Activated CD8-positive, alpha-beta T cell treated with anti-CD3 and anti-CD28 coated beads, Interleukin-2, amount 10 ng/mL, durations not matched to agents 7 days and 5 days (primary cell): ENCODE results near the gene KSR1. TPM values are rescaled to one million over a fixed set of nuclear protein-coding genes. Genes with fewer than 3 reads are reported as not detected.
"Not testable (repeated sequence)": the region's sequence is repeated elsewhere in the genome, so short reads cannot be mapped to it uniquely, and the experiment has no call there.

Experiments used
- ATAC-seq: fragments of 150-1000 bp; cut with Tn5 transposase; one replicate; pipeline ENCODE4 v1.10.0; 2021; ENCODE audit warnings: moderate library complexity
- CTCF ChIA-PET: fragments of 350-600 bp; sonication (Branson Sonifier 250); formaldehyde crosslinking; loops from one replicate; lab custom pipeline; 2021; ENCODE audit warnings: antibody characterized with exemption; lab: Charles Lee
- POLR2A ChIA-PET: fragments of 350-600 bp; sonication (Branson Sonifier 250); formaldehyde crosslinking; loops from one replicate; lab custom pipeline; 2021; ENCODE audit warnings: antibody characterized with exemption; lab: Charles Lee
- DNase-seq: peaks from one replicate; pipeline ENCODE4 v3.0.0-alpha.2; 2020
- H3K27ac Mint-ChIP-seq: one replicate; pipeline ENCODE4 v1.8.0; 2021; ENCODE audit warnings: mild to moderate bottlenecking, mixed read lengths
- H3K27me3 Mint-ChIP-seq: one replicate; pipeline ENCODE4 v1.8.0; 2021; ENCODE audit warnings: low read depth, mixed read lengths
- H3K36me3 Mint-ChIP-seq: one replicate; pipeline ENCODE4 v1.8.0; 2021; ENCODE audit warnings: low read depth, mixed read lengths
- H3K4me1 Mint-ChIP-seq: one replicate; pipeline ENCODE4 v1.8.0; 2021; ENCODE audit warnings: low read depth, mixed read lengths
- H3K4me3 Mint-ChIP-seq: one replicate; pipeline ENCODE4 v1.8.0; 2021; ENCODE audit warnings: mild to moderate bottlenecking, mixed read lengths
- H3K9me3 Mint-ChIP-seq: one replicate; pipeline ENCODE4 v1.8.0; 2022; ENCODE audit warnings: mixed read lengths; ENCODE audit not compliant: insufficient read depth
- total RNA-seq, 2 experiments: library from RNA; stranded (reverse); gene quantifications; one replicate each; pipeline ENCODE4 v1.2.3, GENCODE V29; 2021

KSR1 gene
- total RNA-seq, 2 experiments from 2014 or later, result 45.3 to 45.8 TPM

DNA sequence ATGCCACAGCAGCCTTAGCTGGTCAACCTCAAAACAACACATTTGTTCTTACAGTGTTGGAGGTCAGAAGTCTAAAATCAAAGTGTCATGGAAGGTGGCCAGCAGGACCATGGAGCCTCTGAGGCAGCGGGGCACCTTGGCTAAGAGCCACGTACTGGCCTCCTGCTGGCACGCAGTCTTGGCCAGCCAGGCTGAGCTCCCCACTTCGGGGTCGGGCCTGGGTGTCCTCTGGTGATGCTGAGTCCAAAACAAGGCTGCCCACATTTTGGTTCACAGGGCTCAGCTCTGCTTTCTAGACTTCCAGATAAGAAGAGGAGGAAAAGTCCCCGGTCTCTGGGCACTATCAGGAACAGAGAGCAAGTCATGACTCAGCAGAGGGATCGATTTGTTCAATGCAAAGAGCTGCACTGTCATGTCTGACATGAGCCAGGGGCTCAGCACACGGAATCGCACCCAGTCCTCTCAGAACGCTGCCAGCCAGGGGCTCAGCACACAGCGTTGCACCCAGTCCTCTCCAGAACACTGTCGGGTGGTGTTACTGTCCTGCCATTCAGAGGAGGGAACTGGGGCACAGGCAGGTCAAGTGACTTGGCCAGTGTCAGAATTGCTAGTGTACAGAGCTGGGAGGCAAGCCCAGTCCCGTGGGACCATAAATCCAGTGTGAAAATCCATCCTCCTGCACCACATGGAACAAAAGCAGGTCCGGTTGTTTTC is 177.2 kb downstream of the KSR1 start:
- Mint-ChIP-seq H3K4me1 (peaks cover 61% of the 10 kb centered on the region), H3K9me3 (no peaks in the 10 kb centered on the region), H3K36me3 (peaks cover 41% of the 10 kb centered on the region), H3K4me3 (peak overlapping the region; percentile 92), H3K27ac (peak overlapping the region; percentile 57), H3K27me3 (no peaks in the 10 kb centered on the region)
- ATAC-seq (no peak), DNase-seq (no peak)
- CTCF ChIA-PET, result interaction anchor here (0.5 to 3.7 kb wide), 8 partner anchors 13 to 314 kb away, joined by 3 to 16 read pairs (median 4); no protein-coding TSS in a partner anchor
- POLR2A ChIA-PET, result interaction anchor here (0.8 to 1.4 kb wide), 4 partner anchors 11 to 174 kb away, joined by 3 to 4 read pairs (median 3); no protein-coding TSS in a partner anchor

GRCh38 chr17:27634026-27634335 is 177.7 kb downstream of the KSR1 start:
- peaks cover 56% of the 10 kb centered on the region for H3K4me1 Mint-ChIP-seq
- H3K36me3 Mint-ChIP-seq, result peaks cover 40% of the 10 kb centered on the region
- H3K27ac Mint-ChIP-seq, result no peak overlapping the region
- no peak for DNase-seq
- CTCF ChIA-PET, result interaction anchor here (1.0 to 3.7 kb wide), 3 partner anchors 17 to 32 kb away, joined by 3 to 16 read pairs (median 3); no protein-coding TSS in a partner anchor
- POLR2A ChIA-PET, result interaction anchor here (0.8 kb wide), 1 partner anchor 11 kb away, joined by 3 read pairs; no protein-coding TSS in a partner anchor
- H3K9me3 Mint-ChIP-seq, result no peaks in the 10 kb centered on the region
- ATAC-seq, result no peak
- no peaks in the 10 kb centered on the region for H3K27me3 Mint-ChIP-seq
- no peak overlapping the region for H3K4me3 Mint-ChIP-seq

- no peak for DNase-seq
- POLR2A ChIA-PET, result no interaction called here
- peak overlapping the region; percentile 27 for H3K27ac Mint-ChIP-seq
- H3K27me3 Mint-ChIP-seq, result no peaks in the 10 kb centered on the region
- peaks cover 36% of the 10 kb centered on the region for H3K36me3 Mint-ChIP-seq
- no peaks in the 10 kb centered on the region for H3K9me3 Mint-ChIP-seq
- CTCF ChIA-PET, result interaction anchor here (3.7 kb wide), 1 partner anchor 16 kb away, joined by 16 read pairs; no protein-coding TSS in a partner anchor
- peaks cover 50% of the 10 kb centered on the region for H3K4me1 Mint-ChIP-seq
- no peak overlapping the region for H3K4me3 Mint-ChIP-seq
- no peak for ATAC-seq
Measured at GRCh38 chr17:27634776-27635175, 178.5 kb downstream of the KSR1 start.

- POLR2A ChIA-PET, result no interaction called here
- no peak for DNase-seq
- H3K4me1 Mint-ChIP-seq, result peaks cover 44% of the 10 kb centered on the region
- H3K27me3 Mint-ChIP-seq, result no peaks in the 10 kb centered on the region
- no peaks in the 10 kb centered on the region for H3K9me3 Mint-ChIP-seq
- H3K36me3 Mint-ChIP-seq, result peaks cover 38% of the 10 kb centered on the region
- H3K4me3 Mint-ChIP-seq, result no peak overlapping the region
- CTCF ChIA-PET, result interaction anchor here (3.7 kb wide), 1 partner anchor 16 kb away, joined by 16 read pairs; no protein-coding TSS in a partner anchor
- H3K27ac Mint-ChIP-seq, result no peak overlapping the region
- ATAC-seq, result no peak
Measured at GRCh38 chr17:27635275-27635823, 179.1 kb downstream of the KSR1 start.

DNA sequence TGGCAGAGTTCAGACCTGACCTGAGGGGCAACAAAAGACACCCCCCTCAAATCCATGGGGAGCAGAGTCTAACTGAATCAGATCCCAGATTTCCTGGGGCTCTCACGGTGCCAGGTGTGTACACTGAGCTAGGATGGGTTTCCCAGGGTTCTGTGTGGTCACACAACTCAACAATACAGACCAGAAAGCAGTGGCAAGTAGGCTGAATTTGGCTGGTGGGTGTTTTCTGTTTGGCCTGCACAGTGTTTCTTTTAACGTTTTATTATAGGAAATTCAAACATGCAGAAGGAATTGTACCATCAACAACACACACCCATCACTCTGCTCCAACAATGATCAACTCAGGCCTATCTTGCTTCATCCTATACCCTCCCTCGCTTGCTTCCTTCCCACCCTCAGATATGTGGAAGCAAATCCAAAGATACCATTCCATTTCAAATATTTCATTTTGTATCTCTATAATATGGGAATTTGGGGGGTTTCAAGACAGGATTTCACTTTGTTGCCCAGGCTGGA is 179.8 kb downstream of the KSR1 start:
- H3K27ac Mint-ChIP-seq, H3K27me3 Mint-ChIP-seq, POLR2A ChIA-PET, H3K4me3 Mint-ChIP-seq, DNase-seq, ATAC-seq, H3K9me3 Mint-ChIP-seq, CTCF ChIA-PET: not testable (repeated sequence)
- H3K4me1 Mint-ChIP-seq, result peaks cover 38% of the 10 kb centered on the region
- H3K36me3 Mint-ChIP-seq, result peaks cover 40% of the 10 kb centered on the region

GRCh38 chr17:27637818-27638217 is 181.6 kb downstream of the KSR1 start:
- Mint-ChIP-seq H3K4me1 (peaks cover 29% of the 10 kb centered on the region), H3K36me3 (peaks cover 41% of the 10 kb centered on the region)
- H3K9me3 Mint-ChIP-seq, DNase-seq, H3K27me3 Mint-ChIP-seq, H3K4me3 Mint-ChIP-seq, H3K27ac Mint-ChIP-seq, ATAC-seq, CTCF ChIA-PET, POLR2A ChIA-PET: not testable (repeated sequence)

DNA sequence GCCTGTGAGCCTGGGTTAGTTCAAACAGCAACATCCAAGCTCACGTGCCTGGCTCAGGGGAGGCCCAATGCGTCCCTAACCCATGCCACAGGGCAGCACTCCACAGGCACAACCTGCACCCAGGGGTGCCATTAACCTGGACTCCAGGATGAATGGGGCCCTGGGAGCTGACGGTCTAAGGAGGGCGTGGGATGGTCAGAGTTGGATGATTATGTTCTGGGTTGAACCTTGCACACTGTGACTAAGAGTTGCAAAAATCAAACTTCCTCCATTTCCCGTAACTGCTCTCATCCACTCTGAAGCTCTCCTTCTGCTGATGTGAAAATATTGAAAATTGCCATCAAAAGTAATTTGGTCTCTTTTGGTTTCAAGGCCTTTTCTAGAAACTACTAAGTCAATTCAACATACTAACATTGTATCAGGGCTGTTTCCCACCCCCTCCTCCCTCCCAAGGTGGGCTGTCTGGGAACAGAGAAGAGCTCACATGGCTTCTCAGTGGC is 182.2 kb downstream of the KSR1 start:
- H3K4me3 Mint-ChIP-seq, H3K27me3 Mint-ChIP-seq, H3K27ac Mint-ChIP-seq, POLR2A ChIA-PET, H3K9me3 Mint-ChIP-seq, DNase-seq, ATAC-seq: not testable (repeated sequence)
- Mint-ChIP-seq H3K36me3 (peaks cover 42% of the 10 kb centered on the region), H3K4me1 (peaks cover 22% of the 10 kb centered on the region)
- CTCF ChIA-PET, result interaction anchor here (2.0 kb wide), 1 partner anchor 36 kb away, joined by 5 read pairs; no protein-coding TSS in a partner anchor

GRCh38 chr17:27640790-27641189 is 184.5 kb downstream of the KSR1 start:
- ChIA-PET CTCF (interaction anchor here (1.0 to 3.3 kb wide), 3 partner anchors 10 to 27 kb away, joined by 3 to 10 read pairs (median 3); no protein-coding TSS in a partner anchor), POLR2A (interaction anchor here (1.2 kb wide), 1 partner anchor 40 kb away, joined by 3 read pairs; no protein-coding TSS in a partner anchor)
- Mint-ChIP-seq H3K27me3 (no peaks in the 10 kb centered on the region), H3K27ac (no peak overlapping the region), H3K36me3 (peaks cover 34% of the 10 kb centered on the region), H3K4me3 (no peak overlapping the region), H3K9me3 (no peaks in the 10 kb centered on the region), H3K4me1 (peaks cover 5% of the 10 kb centered on the region)
- ATAC-seq, result no peak
- DNase-seq, result no peak

DNA sequence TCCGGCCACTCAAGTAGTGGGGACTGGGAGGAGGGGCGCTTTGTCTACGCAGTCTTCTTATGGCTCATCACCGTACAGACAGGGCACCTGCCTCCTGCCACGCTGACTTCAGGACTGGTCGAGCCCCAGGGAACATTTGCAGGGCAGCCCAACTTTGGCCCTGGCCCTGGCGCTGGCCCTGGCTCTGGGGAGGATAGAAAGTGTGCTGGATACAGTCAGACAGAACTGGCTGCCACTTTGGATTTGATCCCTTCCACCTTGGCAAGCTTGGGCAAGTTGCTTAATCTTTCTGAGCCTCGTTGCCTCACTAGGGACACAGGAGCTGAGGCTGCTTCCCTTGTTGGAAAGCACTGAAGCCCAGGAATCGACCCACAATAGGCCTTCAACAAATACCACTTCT is 188.3 kb downstream of the KSR1 start:
- peak overlapping the region; percentile 20 for H3K27ac Mint-ChIP-seq
- ChIA-PET CTCF (interaction anchor here (0.8 kb wide), 1 partner anchor 35 kb away, joined by 3 read pairs; no protein-coding TSS in a partner anchor), POLR2A (interaction anchor here (0.6 to 1.0 kb wide), 2 partner anchors 11 to 30 kb away, joined by 3 read pairs; no protein-coding TSS in a partner anchor)
- DNase-seq (no peak), ATAC-seq (no peak)
- H3K4me1 Mint-ChIP-seq, result no peaks in the 10 kb centered on the region
- peaks cover 47% of the 10 kb centered on the region for H3K36me3 Mint-ChIP-seq
- no peak overlapping the region for H3K4me3 Mint-ChIP-seq
- H3K27me3 Mint-ChIP-seq, result no peaks in the 10 kb centered on the region
- no peaks in the 10 kb centered on the region for H3K9me3 Mint-ChIP-seq

GRCh38 chr17:27645621-27646020 is 189.4 kb downstream of the KSR1 start:
- not testable (repeated sequence) for H3K27me3 Mint-ChIP-seq

GRCh38 chr17:27646232-27646631 is 190.0 kb downstream of the KSR1 start:
- H3K9me3 Mint-ChIP-seq, result no peaks in the 10 kb centered on the region

More at GRCh38 chr17:27645621-27646020, 189.4 kb downstream of the KSR1 start:
- H3K4me3 Mint-ChIP-seq, ATAC-seq, H3K9me3 Mint-ChIP-seq, H3K27ac Mint-ChIP-seq, DNase-seq, POLR2A ChIA-PET, H3K4me1 Mint-ChIP-seq: not testable (repeated sequence)
- peaks cover 44% of the 10 kb centered on the region for H3K36me3 Mint-ChIP-seq
- CTCF ChIA-PET, result interaction anchor here (16.2 kb wide), 1 partner anchor 39 kb away, joined by 281 read pairs; no protein-coding TSS in a partner anchor

More at GRCh38 chr17:27646232-27646631, 190.0 kb downstream of the KSR1 start:
- ATAC-seq, result no peak
- Mint-ChIP-seq H3K36me3 (peaks cover 39% of the 10 kb centered on the region), H3K27me3 (no peaks in the 10 kb centered on the region), H3K4me1 (peaks cover under 1% of the 10 kb centered on the region), H3K4me3 (no peak overlapping the region), H3K27ac (no peak overlapping the region)
- POLR2A ChIA-PET, result no interaction called here
- CTCF ChIA-PET, result interaction anchor here (0.7 to 16.2 kb wide), 5 partner anchors 8 to 410 kb away, joined by 3 to 281 read pairs (median 3); no protein-coding TSS in a partner anchor
- no peak for DNase-seq
